Bronchial epithelial cell (primary cell): Measurements from ENCODE around the gene PCDHGB1. TPM values are rescaled to one million over a fixed set of nuclear protein-coding genes. Genes with fewer than 3 reads are reported as not detected.

ENCODE experiments used
- DNase-seq: peaks from one replicate; pipeline ENCODE4 v3.0.0-alpha.2; 2010; ENCODE audit warnings: low read depth
- FAIRE-seq: peaks from 2 replicates; lab custom pipeline; 2011; peaks lifted over from hg19 to GRCh38; lab: Jason Lieb, UNC
- H3K27me3 ChIP-seq: 2 replicates; pipeline ENCODE4 v1.5.1; 2011; ENCODE audit warnings: low read length; ENCODE audit not compliant: control insufficient read depth, insufficient read depth
- H3K36me3 ChIP-seq: 2 replicates; pipeline ENCODE4 v1.5.1; 2011; ENCODE audit warnings: low read length; ENCODE audit not compliant: control insufficient read depth, insufficient read depth
- H3K4me3 ChIP-seq: 2 replicates; pipeline ENCODE4 v1.5.1; 2011; ENCODE audit warnings: mild to moderate bottlenecking, low read depth, low read length, control low read depth
- total RNA-seq: library from RNA; depleted of rRNA; stranded (reverse); fragments of >200 nt; gene quantifications from 2 replicates; pipeline ENCODE4 v1.2.1, GENCODE V29; 2014
- TF ChIP-seq, protein P1 (sequence below): IDR thresholded peaks from 2 replicates; pipeline ENCODE4 v1.5.1; 2011; ENCODE audit warnings: mild to moderate bottlenecking, moderate library complexity, low read length, control low read depth, inconsistent platforms; ENCODE audit not compliant: insufficient read depth, severe bottlenecking

PCDHGB1 gene
- total RNA-seq, 1 donor from 2014 or later: under 0.01 TPM

DNA sequence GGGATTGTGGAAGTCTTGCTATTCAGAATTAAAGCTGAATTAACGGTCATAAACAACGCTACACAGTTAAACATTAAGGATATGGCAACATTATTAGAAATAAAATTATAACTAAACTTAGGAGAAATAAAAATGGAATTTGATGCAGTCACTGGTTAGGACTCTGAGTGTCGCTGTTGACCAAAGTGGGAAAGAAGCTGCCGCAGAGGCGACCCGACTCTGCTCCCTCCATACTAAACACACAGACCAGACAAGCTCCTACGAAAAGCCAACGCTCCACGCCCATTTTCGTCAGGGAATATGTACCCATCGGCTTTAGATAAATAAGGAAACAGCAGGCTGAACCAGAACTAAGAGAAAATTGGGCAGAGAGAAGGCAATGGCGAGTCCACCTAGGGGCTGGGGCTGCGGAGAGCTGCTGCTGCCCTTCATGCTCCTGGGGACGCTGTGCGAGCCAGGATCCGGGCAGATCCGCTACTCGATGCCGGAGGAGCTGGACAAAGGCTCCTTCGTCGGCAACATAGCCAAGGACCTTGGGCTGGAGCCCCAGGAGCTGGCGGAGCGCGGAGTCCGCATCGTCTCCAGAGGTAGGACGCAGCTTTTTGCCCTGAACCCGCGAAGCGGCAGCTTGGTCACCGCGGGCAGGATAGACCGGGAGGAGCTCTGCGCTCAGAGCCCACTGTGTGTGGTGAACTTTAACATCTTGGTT lies 14.2 kb downstream of the PCDHGB1 start, which contains the start of gene PCDHGA5:
Gene PCDHGA5, plus strand, starts transcription at position 211 of the 709 bp plus-strand sequence. Its CDS starts 169 bp downstream, at position 380.
- Histone ChIP-seq H3K4me3 (no peak within 1 kb of the TSS), H3K36me3 (no peaks in the 10 kb centered on the region), H3K27me3 (peaks cover 25% of the 10 kb centered on the region)
- no peak for FAIRE-seq
- no peak for DNase-seq
- TF ChIP-seq, protein P1, sequence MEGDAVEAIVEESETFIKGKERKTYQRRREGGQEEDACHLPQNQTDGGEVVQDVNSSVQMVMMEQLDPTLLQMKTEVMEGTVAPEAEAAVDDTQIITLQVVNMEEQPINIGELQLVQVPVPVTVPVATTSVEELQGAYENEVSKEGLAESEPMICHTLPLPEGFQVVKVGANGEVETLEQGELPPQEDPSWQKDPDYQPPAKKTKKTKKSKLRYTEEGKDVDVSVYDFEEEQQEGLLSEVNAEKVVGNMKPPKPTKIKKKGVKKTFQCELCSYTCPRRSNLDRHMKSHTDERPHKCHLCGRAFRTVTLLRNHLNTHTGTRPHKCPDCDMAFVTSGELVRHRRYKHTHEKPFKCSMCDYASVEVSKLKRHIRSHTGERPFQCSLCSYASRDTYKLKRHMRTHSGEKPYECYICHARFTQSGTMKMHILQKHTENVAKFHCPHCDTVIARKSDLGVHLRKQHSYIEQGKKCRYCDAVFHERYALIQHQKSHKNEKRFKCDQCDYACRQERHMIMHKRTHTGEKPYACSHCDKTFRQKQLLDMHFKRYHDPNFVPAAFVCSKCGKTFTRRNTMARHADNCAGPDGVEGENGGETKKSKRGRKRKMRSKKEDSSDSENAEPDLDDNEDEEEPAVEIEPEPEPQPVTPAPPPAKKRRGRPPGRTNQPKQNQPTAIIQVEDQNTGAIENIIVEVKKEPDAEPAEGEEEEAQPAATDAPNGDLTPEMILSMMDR: no peak

DNA sequence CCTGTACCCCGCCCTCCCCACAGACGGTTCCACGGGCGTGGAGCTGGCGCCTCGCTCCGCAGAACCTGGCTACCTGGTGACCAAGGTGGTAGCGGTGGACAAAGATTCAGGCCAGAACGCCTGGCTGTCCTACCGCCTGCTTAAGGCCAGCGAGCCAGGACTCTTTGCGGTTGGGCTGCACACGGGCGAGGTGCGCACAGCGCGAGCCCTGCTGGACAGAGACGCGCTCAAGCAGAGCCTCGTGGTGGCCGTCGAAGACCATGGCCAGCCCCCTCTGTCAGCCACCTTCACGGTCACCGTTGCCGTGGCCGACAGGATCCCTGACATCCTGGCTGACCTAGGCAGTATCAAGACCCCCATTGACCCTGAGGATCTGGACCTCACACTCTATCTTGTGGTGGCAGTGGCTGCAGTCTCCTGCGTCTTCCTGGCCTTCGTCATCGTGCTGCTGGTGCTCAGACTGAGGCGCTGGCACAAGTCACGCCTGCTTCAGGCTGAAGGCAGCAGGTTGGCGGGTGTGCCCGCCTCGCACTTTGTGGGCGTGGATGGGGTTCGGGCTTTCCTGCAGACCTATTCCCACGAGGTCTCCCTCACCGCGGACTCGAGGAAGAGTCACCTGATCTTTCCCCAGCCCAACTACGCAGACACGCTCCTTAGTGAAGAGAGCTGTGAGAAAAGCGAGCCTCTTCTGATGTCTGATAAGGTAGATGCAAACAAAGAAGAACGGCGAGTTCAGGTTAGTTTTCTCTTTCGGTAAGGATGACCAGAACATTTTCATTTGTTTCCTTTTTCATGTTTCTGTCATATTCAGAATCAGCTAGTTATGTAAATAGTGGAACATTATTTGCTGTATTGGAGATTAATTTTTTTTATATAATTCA lies 16.4 kb downstream of the PCDHGB1 start:
- Histone ChIP-seq H3K36me3 (no peaks in the 10 kb centered on the region), H3K4me3 (no peak overlapping the region), H3K27me3 (peaks cover 24% of the 10 kb centered on the region)
- no peak for DNase-seq
- no peak for FAIRE-seq
- TF ChIP-seq, protein P1: no peak

DNA sequence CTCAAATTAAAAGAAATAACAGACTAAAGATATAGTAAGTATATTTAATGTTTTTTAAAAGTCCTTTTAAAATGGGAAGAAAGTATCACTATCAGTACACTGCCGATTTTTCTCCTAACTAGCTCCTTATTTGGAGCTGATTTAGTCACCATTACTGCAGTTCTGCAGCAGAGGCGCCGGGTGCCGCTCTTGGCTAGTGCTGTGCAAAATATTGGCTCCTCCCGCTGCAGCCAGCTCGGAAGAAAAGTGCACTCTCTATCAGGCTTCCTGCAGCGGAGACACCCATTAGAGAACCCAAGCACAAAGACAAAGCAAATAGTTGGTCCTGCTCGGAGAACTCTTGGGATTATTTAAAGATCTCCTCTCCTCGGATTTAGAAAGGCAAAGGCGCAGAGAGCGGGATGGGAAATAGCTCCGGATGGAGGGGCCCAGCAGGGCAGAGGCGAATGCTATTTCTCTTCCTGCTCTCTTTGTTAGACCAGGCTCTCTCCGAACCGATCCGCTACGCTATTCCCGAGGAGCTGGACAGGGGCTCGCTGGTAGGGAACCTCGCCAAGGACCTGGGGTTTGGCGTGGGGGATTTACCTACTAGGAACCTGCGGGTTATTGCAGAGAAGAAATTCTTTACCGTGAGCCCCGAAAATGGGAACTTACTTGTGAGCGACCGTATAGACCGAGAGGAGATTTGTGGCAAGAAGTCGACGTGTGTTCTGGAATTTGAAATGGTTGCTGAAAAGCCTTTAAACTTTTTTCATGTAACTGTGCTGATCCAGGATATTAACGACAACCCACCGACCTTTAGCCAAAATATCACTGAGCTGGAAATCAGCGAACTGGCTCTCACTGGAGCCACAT lies 20.3 kb downstream of the PCDHGB1 start, which contains the start of gene PCDHGB3:
Gene PCDHGB3, plus strand, starts transcription at position 249 of the 855 bp plus-strand sequence. Its CDS starts 153 bp downstream, at position 402.
- H3K27me3 ChIP-seq: peaks cover 20% of the 10 kb centered on the region
- H3K4me3 ChIP-seq: peak within 1 kb of the TSS; percentile 19
- FAIRE-seq: peak; percentile 18
- TF ChIP-seq, protein P1: peak; percentile 31
- H3K36me3 ChIP-seq: no peaks in the 10 kb centered on the region
- peak; percentile 29 for DNase-seq

DNA sequence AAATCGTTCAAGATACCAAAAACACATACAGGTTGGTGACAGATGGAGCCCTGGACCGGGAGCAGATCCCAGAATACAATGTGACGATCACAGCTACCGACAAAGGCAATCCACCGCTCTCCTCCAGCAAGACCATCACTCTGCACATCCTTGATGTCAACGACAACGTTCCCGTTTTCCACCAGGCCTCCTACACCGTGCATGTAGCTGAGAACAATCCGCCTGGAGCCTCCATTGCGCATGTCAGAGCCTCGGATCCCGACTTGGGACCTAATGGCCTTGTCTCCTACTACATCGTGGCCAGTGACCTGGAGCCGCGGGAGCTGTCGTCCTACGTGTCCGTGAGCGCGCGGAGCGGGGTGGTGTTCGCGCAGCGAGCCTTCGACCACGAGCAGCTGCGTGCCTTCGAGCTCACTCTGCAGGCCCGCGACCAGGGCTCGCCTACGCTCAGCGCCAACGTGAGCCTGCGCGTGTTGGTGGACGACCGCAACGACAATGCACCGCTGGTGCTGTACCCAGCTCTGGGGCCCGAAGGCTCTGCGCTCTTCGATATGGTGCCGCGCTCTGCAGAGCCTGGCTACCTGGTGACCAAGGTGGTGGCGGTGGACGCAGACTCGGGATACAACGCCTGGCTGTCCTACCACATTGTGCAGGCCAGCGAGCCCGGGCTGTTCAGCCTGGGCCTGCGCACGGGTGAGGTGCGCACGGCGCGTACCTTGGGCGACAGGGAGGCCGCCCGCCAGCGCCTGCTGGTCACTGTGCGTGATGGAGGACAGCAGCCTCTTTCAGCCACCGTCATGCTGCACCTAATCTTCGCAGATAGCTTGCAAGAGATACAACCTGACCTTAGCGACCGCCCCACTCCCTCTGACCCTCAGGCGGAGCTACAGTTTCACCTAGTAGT lies 21.9 kb downstream of the PCDHGB1 start:
- Histone ChIP-seq H3K27me3 (peaks cover 9% of the 10 kb centered on the region), H3K36me3 (no peaks in the 10 kb centered on the region), H3K4me3 (no peak overlapping the region)
- no peak for DNase-seq
- FAIRE-seq: no peak
- TF ChIP-seq, protein P1: no peak
